ENCODE results near the gene LRRC3.
A peak's percentile ranks its signal among the peaks of the same experiment; 100 is the strongest.

LRRC3 gene

DNA sequence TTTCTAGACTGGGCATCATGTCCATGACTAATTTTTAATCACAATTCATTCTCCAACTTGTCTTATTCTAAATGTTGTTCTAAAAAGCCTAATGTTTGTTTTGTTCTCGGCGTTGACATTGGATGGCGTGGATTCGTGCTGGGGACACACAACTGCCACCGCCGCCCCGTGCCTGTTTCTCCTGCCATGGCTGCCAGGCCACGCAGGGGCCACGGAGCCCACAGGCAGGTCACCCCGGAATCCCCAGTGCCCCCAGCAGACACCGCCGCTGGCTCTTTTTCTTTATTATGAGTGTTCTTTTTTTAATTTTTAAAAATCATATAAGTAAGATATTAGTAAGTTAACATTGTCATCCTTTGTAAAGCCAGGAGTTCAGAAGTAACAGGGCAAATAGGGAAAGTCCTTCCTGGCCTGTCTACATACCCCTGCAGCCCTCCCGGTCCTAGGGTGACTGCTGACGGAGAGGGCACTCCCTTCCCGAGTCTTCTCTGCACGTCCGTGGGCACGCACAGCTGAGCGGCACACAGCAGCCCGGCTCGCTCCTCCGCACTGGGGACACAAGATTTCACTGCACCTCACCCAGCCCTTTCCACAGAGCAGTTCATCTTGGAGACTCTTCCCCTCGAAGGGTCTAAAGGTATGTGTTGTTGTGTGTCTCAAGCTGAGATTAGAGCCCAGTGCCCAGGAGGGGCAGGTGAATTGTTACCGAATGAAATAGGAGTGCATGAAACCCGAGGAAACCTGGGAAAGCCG, 52.5 kb downstream of the LRRC3 start:
- TF ChIP-seq, protein P1, sequence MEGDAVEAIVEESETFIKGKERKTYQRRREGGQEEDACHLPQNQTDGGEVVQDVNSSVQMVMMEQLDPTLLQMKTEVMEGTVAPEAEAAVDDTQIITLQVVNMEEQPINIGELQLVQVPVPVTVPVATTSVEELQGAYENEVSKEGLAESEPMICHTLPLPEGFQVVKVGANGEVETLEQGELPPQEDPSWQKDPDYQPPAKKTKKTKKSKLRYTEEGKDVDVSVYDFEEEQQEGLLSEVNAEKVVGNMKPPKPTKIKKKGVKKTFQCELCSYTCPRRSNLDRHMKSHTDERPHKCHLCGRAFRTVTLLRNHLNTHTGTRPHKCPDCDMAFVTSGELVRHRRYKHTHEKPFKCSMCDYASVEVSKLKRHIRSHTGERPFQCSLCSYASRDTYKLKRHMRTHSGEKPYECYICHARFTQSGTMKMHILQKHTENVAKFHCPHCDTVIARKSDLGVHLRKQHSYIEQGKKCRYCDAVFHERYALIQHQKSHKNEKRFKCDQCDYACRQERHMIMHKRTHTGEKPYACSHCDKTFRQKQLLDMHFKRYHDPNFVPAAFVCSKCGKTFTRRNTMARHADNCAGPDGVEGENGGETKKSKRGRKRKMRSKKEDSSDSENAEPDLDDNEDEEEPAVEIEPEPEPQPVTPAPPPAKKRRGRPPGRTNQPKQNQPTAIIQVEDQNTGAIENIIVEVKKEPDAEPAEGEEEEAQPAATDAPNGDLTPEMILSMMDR (IDR thresholded peaks at IDR 0.05; ENCODE audit: insufficient read depth, missing control alignments) = no peak
- DNase-seq (ENCODE audit: insufficient read length, low spot score) = no peak
- no peak for FAIRE-seq

DNA sequence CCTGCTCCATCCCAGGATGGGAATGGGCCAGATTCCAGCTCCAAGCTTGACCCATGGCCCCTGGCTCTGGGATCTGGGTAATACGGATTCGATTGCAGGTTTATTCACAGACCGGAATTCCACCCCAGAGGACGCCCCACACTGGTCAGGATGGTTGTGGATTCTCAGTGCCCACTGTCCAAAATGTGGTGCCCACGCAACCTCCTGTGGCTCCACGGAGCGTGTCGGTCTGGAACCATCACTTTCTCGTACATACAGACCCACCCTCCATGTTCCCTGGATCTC, 53.1 kb downstream of the LRRC3 start:
- no peak for FAIRE-seq
- TF ChIP-seq, protein P1 (IDR thresholded peaks at IDR 0.05; ENCODE audit: insufficient read depth, missing control alignments) = no peak

DNA sequence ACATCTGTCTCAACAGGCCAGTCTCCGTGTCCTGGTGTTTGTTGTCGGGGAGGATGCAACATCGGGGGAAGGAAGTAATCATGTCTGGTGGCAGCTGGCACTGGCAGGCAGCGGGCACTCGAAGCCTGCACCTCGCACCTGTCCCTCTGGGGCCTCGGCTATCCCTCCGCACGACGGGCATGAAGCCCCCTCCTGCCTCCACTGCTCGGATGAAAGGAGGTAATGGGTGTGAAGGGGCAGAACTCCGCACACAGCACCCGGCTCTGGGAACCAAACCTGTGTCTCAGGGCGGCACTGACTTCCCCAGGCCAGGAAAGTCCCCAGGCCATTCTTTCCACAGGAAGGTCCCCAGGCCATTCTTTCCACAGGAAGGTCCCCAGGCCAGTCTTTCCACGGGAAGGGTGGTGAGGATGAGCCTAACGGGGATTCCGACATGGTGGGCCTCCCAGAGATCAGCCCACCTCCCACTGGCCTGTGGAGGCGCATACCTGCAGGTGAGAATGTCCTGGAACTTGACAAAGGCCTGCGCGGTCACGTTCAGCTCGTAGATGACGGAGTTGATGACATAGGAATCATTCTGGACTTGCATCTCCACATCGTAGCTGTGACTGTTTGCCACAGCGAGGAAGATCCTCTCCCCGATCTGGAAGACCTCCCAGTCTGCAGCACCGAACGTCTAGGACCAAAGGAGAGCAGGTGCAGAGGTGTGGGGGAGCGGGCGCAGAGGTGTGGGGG, 53.6 kb downstream of the LRRC3 start:
- TF ChIP-seq, protein P1 (IDR thresholded peaks at IDR 0.05; ENCODE audit: insufficient read depth, missing control alignments) = no peak
- no peak for FAIRE-seq

More for the DNA sequence above, 53.1 kb downstream of the LRRC3 start:
- DNase-seq (ENCODE audit: insufficient read length, low spot score) = no peak

DNA sequence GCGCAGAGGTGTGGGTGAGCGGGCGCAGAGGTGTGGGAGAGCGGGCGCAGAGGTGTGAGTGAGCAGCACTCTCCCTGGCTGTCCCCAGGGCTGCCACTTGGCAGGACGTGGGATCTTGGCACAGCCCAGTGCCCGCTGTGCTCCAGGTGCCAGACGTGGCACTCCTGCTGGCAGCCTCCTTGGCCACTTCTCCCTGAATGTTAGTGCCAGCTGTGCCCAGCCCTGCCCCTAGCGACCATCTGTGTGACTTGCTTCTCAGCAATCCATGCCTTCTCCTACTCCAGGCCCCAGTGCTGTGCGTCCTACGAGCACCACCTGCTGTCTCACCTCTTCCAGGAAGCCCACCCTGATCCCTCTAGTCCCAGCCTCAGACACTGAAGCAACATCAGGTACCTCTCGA, 54.2 kb downstream of the LRRC3 start:
- no peak for FAIRE-seq
- no peak for DNase-seq (ENCODE audit: insufficient read length, low spot score)
- TF ChIP-seq, protein P1 (IDR thresholded peaks at IDR 0.05; ENCODE audit: insufficient read depth, missing control alignments) = peak; percentile 30

More for the DNA sequence above, 53.6 kb downstream of the LRRC3 start:
- no peak for DNase-seq (ENCODE audit: insufficient read length, low spot score)

DNA sequence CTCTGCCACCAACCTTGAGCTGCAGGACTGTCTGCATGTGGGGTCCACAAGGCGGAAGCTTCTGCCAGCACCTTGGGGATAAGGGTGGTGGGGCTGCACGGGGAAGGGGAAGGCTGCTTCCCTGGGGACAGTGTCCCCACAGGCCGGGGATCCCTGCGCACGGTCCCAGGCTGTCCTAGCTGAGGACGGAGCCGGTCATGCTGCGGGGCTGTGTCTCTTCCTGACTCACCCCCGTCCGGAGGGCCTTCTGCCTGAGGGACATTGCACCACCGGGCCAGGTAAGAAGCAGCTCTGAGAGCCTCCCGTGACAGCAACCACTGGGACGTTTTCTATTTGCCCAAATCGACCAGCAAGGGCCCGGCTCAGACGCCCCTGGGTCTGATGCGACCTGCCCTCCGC, 54.8 kb downstream of the LRRC3 start:
- DNase-seq (ENCODE audit: insufficient read length, low spot score) = no peak
- FAIRE-seq = no peak
- TF ChIP-seq, protein P1 (IDR thresholded peaks at IDR 0.05; ENCODE audit: insufficient read depth, missing control alignments) = no peak

DNA sequence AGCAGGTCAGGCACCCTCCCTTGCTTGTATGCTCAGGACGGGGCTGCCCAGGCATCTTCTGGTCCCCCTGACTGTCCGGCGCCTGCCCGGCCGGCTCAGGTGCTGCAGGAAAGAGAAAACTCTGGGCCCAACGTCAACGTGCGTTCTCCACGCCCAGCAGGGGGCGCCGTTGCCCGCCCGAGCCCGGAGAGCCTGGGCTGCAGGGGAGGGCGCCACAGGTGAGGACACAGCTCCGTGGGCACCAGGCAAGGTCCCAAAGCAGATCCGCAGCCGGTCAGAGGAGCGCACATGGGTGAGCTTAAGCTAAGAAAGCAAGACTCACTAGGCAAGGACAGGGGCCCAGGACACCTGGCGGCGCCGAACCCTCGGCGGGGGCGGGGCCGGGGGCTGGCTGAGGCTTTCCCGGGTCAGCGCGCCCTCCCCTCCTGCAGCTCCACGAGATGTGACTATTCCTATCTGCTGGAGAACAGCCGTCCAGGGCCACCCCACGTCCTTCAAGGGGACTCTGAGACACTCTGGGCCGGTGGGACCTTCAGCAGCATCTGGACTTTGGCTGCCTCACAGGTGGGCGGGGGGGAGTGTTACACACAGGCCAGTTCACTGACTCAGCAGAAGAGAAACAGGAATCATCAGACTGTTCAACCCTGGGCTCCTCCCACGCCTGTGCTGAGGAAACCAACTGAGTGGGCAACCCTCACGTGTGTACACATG, 55.4 kb downstream of the LRRC3 start:
- FAIRE-seq (no peak), DNase-seq (ENCODE audit: insufficient read length, low spot score) (peak; percentile 90)
- TF ChIP-seq, protein P1 (IDR thresholded peaks at IDR 0.05; ENCODE audit: insufficient read depth, missing control alignments) = peak; percentile 67
